Neural progenitor cell (in vitro differentiated cells): ENCODE data around the gene ECT2.

Source experiments
- EZH2 ChIP-seq: fragments of 200-600 bp; sonication (generic); IDR thresholded peaks from 2 replicates; pipeline ENCODE4 v1.6.1; 2017; ENCODE audit warnings: antibody characterized with exemption, mild to moderate bottlenecking, moderate library complexity
- TF ChIP-seq, protein P1 (sequence below): fragments of 200-600 bp; sonication (generic); IDR thresholded peaks from 2 replicates; pipeline ENCODE4 v1.5.1; 2017; ENCODE audit warnings: antibody characterized with exemption, mild to moderate bottlenecking

DNA sequence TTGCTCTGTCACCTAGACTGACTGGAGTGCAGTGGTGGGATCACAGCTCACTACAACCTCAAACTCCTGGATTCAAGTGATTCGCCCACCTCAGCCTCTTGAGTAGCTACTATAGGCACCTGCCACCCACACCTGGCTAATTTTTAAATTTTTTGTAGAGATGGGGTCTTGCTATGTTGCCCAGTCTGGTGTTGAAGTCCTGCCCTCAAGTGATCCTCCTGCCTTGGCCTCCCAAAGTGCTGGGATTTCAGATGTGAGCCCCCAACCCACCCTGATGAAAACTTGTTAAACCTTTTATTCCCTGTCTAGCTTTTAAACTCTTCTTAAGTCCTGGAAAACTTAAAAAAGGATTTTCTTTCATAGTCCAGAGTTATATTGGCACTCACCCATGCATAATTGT is 2.6 kb downstream of the ECT2 start:
- TF ChIP-seq, protein P1, sequence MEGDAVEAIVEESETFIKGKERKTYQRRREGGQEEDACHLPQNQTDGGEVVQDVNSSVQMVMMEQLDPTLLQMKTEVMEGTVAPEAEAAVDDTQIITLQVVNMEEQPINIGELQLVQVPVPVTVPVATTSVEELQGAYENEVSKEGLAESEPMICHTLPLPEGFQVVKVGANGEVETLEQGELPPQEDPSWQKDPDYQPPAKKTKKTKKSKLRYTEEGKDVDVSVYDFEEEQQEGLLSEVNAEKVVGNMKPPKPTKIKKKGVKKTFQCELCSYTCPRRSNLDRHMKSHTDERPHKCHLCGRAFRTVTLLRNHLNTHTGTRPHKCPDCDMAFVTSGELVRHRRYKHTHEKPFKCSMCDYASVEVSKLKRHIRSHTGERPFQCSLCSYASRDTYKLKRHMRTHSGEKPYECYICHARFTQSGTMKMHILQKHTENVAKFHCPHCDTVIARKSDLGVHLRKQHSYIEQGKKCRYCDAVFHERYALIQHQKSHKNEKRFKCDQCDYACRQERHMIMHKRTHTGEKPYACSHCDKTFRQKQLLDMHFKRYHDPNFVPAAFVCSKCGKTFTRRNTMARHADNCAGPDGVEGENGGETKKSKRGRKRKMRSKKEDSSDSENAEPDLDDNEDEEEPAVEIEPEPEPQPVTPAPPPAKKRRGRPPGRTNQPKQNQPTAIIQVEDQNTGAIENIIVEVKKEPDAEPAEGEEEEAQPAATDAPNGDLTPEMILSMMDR: no peak
- no peak for TF ChIP-seq EZH2
